H9 (cell line): Measurements from ENCODE around the gene PRR12. TPM values are rescaled to one million over a fixed set of nuclear protein-coding genes. Genes with fewer than 3 reads are reported as not detected.

ENCODE experiments used
- DNase-seq: peaks from one replicate; pipeline ENCODE4 v3.0.0-alpha.2; 2017
- H2AFZ ChIP-seq: one replicate; pipeline ENCODE4 v1.6.1; 2013; ENCODE audit warnings: mild to moderate bottlenecking, low read length, control low read depth, moderate library complexity
- H2AK5ac ChIP-seq: 2 replicates; pipeline ENCODE4 v1.6.1; 2013; ENCODE audit warnings: low read length, control low read depth, mixed read lengths; ENCODE audit not compliant: insufficient read length
- H2BK120ac ChIP-seq: one replicate; pipeline ENCODE4 v1.6.1; 2013; ENCODE audit warnings: low read depth, mild to moderate bottlenecking, low read length, control low read depth, inconsistent platforms; ENCODE audit not compliant: poor library complexity, severe bottlenecking
- H2BK12ac ChIP-seq: 2 replicates; pipeline ENCODE4 v1.6.1; 2013; ENCODE audit warnings: low read length, control low read depth, mixed read lengths, low read depth; ENCODE audit not compliant: insufficient read length
- H2BK15ac ChIP-seq: 2 replicates; pipeline ENCODE4 v1.6.1; 2013; ENCODE audit warnings: low read depth, low read length, control low read depth
- H2BK20ac ChIP-seq: one replicate; pipeline ENCODE4 v1.6.1; 2013; ENCODE audit warnings: low read depth, mild to moderate bottlenecking, low read length, control low read depth, inconsistent platforms; ENCODE audit not compliant: poor library complexity, severe bottlenecking
- H2BK5ac ChIP-seq: 2 replicates; pipeline ENCODE4 v1.6.1; 2013; ENCODE audit warnings: low read length, control low read depth, mixed read lengths; ENCODE audit not compliant: insufficient read length
- H3K14ac ChIP-seq: 2 replicates; pipeline ENCODE4 v1.6.1; 2013; ENCODE audit warnings: low read length, control low read depth; ENCODE audit not compliant: insufficient read depth
- H3K18ac ChIP-seq: 2 replicates; pipeline ENCODE4 v1.6.1; 2013; ENCODE audit warnings: low read depth, mild to moderate bottlenecking, mixed read lengths, low read length, control low read depth; ENCODE audit not compliant: insufficient read length
- H3K23ac ChIP-seq: 2 replicates; pipeline ENCODE4 v1.6.1; 2013; ENCODE audit warnings: low read length, control low read depth, mixed read lengths, low read depth; ENCODE audit not compliant: insufficient read length
- H3K23me2 ChIP-seq: 2 replicates; pipeline ENCODE4 v1.6.1; 2013; ENCODE audit warnings: low read depth, mild to moderate bottlenecking, mixed read lengths, low read length, control low read depth; ENCODE audit not compliant: insufficient read length, poor library complexity, severe bottlenecking
- H3K27ac ChIP-seq: 2 replicates; pipeline ENCODE4 v1.5.1; 2013; ENCODE audit warnings: low read length, control low read depth, mixed read lengths, low read depth; ENCODE audit not compliant: insufficient read length
- H3K27me3 ChIP-seq: 2 replicates; pipeline ENCODE4 v1.6.1; 2013; ENCODE audit warnings: low read length, control low read depth, inconsistent platforms; ENCODE audit not compliant: insufficient read depth
- H3K4ac ChIP-seq: 2 replicates; pipeline ENCODE4 v1.6.1; 2013; ENCODE audit warnings: low read depth, mild to moderate bottlenecking, control low read depth, inconsistent platforms, low read length, moderate library complexity
- H3K4me1 ChIP-seq: 2 replicates; pipeline ENCODE4 v1.6.1; 2013; ENCODE audit warnings: low read length, control low read depth, inconsistent platforms; ENCODE audit not compliant: insufficient read depth
- H3K4me2 ChIP-seq: 2 replicates; pipeline ENCODE4 v1.6.1; 2013; ENCODE audit warnings: low read length, control low read depth, mixed read lengths; ENCODE audit not compliant: insufficient read length, insufficient read depth
- H3K56ac ChIP-seq: 2 replicates; pipeline ENCODE4 v1.6.1; 2013; ENCODE audit warnings: low read depth, mild to moderate bottlenecking, mixed read lengths, low read length, control low read depth; ENCODE audit not compliant: insufficient read length
- H3K79me1 ChIP-seq: 2 replicates; pipeline ENCODE4 v1.6.1; 2013; ENCODE audit warnings: low read depth, mild to moderate bottlenecking, moderate library complexity, low read length, control low read depth, inconsistent platforms; ENCODE audit not compliant: insufficient read depth, poor library complexity, severe bottlenecking
- H3K79me2 ChIP-seq: 2 replicates; pipeline ENCODE4 v1.6.1; 2013; ENCODE audit warnings: low read length, control low read depth, inconsistent platforms; ENCODE audit not compliant: insufficient read depth
- H3K9ac ChIP-seq: 2 replicates; pipeline ENCODE4 v1.6.1; 2013; ENCODE audit warnings: low read length, control low read depth, mixed read lengths; ENCODE audit not compliant: insufficient read length; ENCODE audit errors: extremely low read depth
- H3K9me3 ChIP-seq: one replicate; pipeline ENCODE4 v1.6.1; 2013; ENCODE audit warnings: low read depth, low read length, inconsistent platforms; ENCODE audit not compliant: control insufficient read depth
- H3T11ph ChIP-seq: one replicate; pipeline ENCODE4 v1.6.1; 2013; ENCODE audit warnings: mild to moderate bottlenecking, low read length, control low read depth, inconsistent platforms
- H4K20me1 ChIP-seq: one replicate; pipeline ENCODE4 v1.6.1; 2013; ENCODE audit not compliant: control insufficient read depth, insufficient read length, insufficient read depth
- H4K5ac ChIP-seq: 2 replicates; pipeline ENCODE4 v1.6.1; 2013; ENCODE audit warnings: low read depth, mild to moderate bottlenecking, mixed read lengths, low read length, control low read depth; ENCODE audit not compliant: insufficient read length
- H4K8ac ChIP-seq: replicated peaks from 2 replicates; pipeline ENCODE4 v1.6.1; 2013; ENCODE audit warnings: low read length, control low read depth, mixed read lengths, low read depth; ENCODE audit not compliant: insufficient read length
- H4K91ac ChIP-seq: 2 replicates; pipeline ENCODE4 v1.6.1; 2013; ENCODE audit warnings: low read depth, mild to moderate bottlenecking, moderate library complexity, mixed read lengths, low read length, control low read depth; ENCODE audit not compliant: insufficient read length
- H3K27ac Mint-ChIP-seq, 3 experiments: 2 replicates in 2 of 3; 3 replicates in 1 of 3; pipeline ENCODE4 v1.8.0; 2020 to 2021; ENCODE audit warnings: mixed read lengths in 3 of 3, mild to moderate bottlenecking in 1 of 3, moderate library complexity in 1 of 3
- H3K27me3 Mint-ChIP-seq: 2 replicates; pipeline ENCODE4 v1.8.0; 2021; ENCODE audit warnings: low read depth, mild to moderate bottlenecking, moderate library complexity, mixed read lengths
- H3K36me3 Mint-ChIP-seq, 3 experiments: 2 replicates in 2 of 3; 3 replicates in 1 of 3; pipeline ENCODE4 v1.8.0; 2020 to 2021; ENCODE audit warnings: low read depth in 3 of 3, mixed read lengths in 3 of 3; ENCODE audit not compliant: insufficient read depth in 1 of 3
- H3K4me1 Mint-ChIP-seq, 2 experiments: 2 replicates each; pipeline ENCODE4 v1.8.0; 2020; ENCODE audit warnings: mixed read lengths in 2 of 2
- H3K4me3 Mint-ChIP-seq, 2 experiments: 2 replicates in 1 of 2; 3 replicates in 1 of 2; pipeline ENCODE4 v1.8.0; 2020 to 2021; ENCODE audit warnings: mild to moderate bottlenecking in 2 of 2, mixed read lengths in 2 of 2, moderate library complexity in 1 of 2
- H3K9me3 Mint-ChIP-seq, 2 experiments: 2 replicates in 1 of 2; 3 replicates in 1 of 2; pipeline ENCODE4 v1.8.0; 2020; ENCODE audit warnings: mild to moderate bottlenecking in 2 of 2, mixed read lengths in 2 of 2, moderate library complexity in 1 of 2
- WGBS: extraction: QIAGEN DNeasy Blood & Tissue Kit; methylation state at CpG from one replicate; pipeline ENCODE4 v1.1.7; 2013; ENCODE audit warnings: missing lambda C conversion rate, low lambda C conversion rate, mixed read lengths; ENCODE audit not compliant: insufficient read length; ENCODE audit errors: extremely low coverage; 5-methylcytosine and 5-hydroxymethylcytosine counted together
- total RNA-seq: library from RNA; stranded (reverse); gene quantifications from 2 replicates; pipeline ENCODE4 v1.2.1, GENCODE V29; 2021
- TF ChIP-seq, protein P1 (sequence below): fragments of 200-600 bp; sonication (generic); conservative IDR thresholded peaks from 3 replicates; pipeline ENCODE4 v1.8.0; 2021; ENCODE audit warnings: antibody characterized with exemption, mild to moderate bottlenecking

PRR12 gene
- total RNA-seq, 1 experiment from 2014 or later = 65.9 TPM

DNA sequence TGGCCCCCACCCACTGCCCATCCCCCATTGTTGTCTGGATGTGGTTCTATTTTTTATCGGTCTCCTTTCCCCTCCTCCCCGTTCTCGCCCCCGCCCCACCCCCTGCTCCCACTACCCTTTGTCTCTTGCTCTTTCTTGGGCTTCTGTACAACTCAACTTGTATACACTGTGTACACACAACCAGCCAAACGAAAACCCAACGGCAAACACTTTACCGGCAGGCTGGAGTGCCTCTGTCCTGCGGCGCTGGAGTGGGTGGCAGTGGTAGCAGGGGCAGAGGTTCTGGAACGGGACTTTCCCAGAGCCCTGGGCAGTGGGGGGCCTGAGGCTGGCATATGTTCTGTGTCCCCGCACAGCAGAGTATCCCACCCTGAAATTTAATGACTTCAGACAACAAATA is 35.2 kb downstream of the PRR12 start:
- no CpG with 5 or more reads among the region's 11 CpGs for WGBS
- H3K27me3 Mint-ChIP-seq = no peaks in the 10 kb centered on the region; the same call in 1 of the 2 replicates
- H3K9me3 Mint-ChIP-seq = no peaks in the 10 kb centered on the region
- Histone ChIP-seq H4K5ac (no peak overlapping the region), H3K18ac (no peak overlapping the region), H2AK5ac (no peak overlapping the region), H2BK20ac (no peak overlapping the region), H3K79me1 (no peaks in the 10 kb centered on the region), H3K9me3 (no peaks in the 10 kb centered on the region), H2BK120ac (no peak overlapping the region), H3K23me2 (no peaks in the 10 kb centered on the region), H3K9ac (no peak overlapping the region), H3K27ac (no peak overlapping the region), H3K79me2 (no peaks in the 10 kb centered on the region), H3K4ac (no peak overlapping the region), H2BK12ac (no peak overlapping the region), H3K14ac (no peak overlapping the region), H2BK15ac (no peak overlapping the region), H3K23ac (no peak overlapping the region), H3K4me1 (no peaks in the 10 kb centered on the region), H3K27me3 (no peaks in the 10 kb centered on the region), H3K56ac (no peak overlapping the region), H2AFZ (no peak overlapping the region), H3T11ph (no peak overlapping the region), H4K8ac (no peak overlapping the region), H4K20me1 (peaks cover 2% of the 10 kb centered on the region), H2BK5ac (no peak overlapping the region), H4K91ac (no peak overlapping the region), H3K4me2 (no peak overlapping the region)
- H3K4me1 Mint-ChIP-seq = peaks cover 4 to 7% of the 10 kb centered on the region in 2 experiments
- H3K4me3 Mint-ChIP-seq = no peak overlapping the region
- peaks cover 29 to 56% (median 55%) of the 10 kb centered on the region in 3 experiments for H3K36me3 Mint-ChIP-seq
- DNase-seq = no peak
- TF ChIP-seq, protein P1, sequence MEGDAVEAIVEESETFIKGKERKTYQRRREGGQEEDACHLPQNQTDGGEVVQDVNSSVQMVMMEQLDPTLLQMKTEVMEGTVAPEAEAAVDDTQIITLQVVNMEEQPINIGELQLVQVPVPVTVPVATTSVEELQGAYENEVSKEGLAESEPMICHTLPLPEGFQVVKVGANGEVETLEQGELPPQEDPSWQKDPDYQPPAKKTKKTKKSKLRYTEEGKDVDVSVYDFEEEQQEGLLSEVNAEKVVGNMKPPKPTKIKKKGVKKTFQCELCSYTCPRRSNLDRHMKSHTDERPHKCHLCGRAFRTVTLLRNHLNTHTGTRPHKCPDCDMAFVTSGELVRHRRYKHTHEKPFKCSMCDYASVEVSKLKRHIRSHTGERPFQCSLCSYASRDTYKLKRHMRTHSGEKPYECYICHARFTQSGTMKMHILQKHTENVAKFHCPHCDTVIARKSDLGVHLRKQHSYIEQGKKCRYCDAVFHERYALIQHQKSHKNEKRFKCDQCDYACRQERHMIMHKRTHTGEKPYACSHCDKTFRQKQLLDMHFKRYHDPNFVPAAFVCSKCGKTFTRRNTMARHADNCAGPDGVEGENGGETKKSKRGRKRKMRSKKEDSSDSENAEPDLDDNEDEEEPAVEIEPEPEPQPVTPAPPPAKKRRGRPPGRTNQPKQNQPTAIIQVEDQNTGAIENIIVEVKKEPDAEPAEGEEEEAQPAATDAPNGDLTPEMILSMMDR = no peak
- H3K27ac Mint-ChIP-seq = no peak overlapping the region
